SU-DHL-6 (cell line): ENCODE results near the gene SUSD3.

Experiments used
- CTCF ChIP-seq: fragments of 200-600 bp; sonication (generic); IDR thresholded peaks from one replicate; pipeline ENCODE4 v1.5.1; 2017; ENCODE audit warnings: antibody characterized with exemption, mild to moderate bottlenecking, low read length, moderate library complexity; ENCODE audit not compliant: insufficient read depth, poor library complexity, severe bottlenecking
- EZH2phosphoT487 ChIP-seq: fragments of 200-600 bp; sonication (generic), shearing (Covaris generic); conservative IDR thresholded peaks from 2 replicates; pipeline ENCODE4 v1.6.1; 2018; ENCODE audit warnings: mild to moderate bottlenecking, antibody characterized with exemption, low read length, moderate library complexity, mixed read lengths

GRCh38 chr9:93054758-93055704 lies 3.5 kb upstream of the SUSD3 start:
- TF ChIP-seq CTCF (no peak), EZH2phosphoT487 (no peak)
